ENCODE measurements around the gene KDM4B.
A peak's percentile ranks its signal among the peaks of the same experiment; 100 is the strongest.

KDM4B gene

DNA sequence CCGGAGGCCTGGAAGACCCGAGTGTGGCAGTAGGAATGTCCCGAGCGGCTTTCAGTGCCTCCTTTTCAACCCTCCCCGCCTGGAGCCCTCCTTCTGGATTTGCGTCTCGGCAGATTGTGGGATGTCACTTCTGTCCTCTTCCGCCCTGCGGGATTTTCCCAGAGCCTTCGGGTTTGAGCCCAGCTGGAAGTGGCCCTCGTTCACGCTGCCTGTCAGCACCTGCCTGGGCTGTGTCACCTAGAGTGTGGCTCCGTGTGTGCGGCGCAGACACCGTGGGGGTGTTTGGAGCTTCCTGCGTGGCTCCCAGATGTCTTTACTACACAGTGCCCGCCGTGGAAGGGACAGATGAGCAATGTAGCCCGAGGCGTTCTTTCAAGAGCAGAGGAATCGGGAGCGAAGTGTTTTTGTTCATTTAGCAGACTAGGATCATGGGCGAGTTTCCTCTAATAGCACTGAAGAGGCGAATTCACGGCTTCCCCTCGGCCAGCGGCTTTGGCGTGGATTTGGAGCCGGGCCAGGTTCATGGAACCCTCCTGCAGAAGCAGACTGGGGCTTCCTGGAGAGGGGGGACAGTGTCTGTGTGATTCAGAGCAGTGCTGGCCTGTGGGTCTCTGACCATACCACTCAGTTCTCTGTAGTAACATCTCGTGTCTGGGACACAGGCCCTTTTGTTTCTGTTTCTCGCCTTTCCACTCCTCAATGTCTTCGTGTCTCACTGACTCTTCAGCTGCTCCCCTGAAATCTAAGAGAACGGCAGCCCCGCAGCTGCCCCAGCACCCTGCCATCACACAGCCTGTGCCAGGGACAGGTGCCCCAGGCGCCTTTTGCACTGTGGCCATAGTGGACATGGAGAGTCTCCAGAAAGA, 68.0 kb downstream of the KDM4B start:
- DNase-seq, result peak; percentile 56

DNA sequence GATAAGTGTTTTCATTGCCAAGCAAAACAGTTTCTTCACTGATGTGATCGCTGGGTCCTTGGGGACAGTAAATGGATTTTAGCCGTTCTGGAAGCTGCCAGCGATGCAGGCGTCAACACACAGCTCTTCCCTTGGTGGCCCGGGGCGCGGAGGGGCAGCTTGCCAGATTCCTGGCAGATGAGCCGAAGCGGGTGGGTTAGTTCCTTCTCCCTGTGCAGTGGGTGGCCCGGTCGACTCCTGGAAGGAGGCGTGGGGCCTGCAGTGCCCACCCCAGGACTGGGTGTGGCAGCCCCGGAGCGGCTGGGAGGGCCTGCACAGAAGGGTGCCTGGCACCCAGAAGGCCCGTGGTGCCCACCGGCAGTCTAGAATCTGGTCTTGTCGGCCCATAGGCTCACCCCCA, 69.0 kb downstream of the KDM4B start:
- peak; percentile 26 for DNase-seq

DNA sequence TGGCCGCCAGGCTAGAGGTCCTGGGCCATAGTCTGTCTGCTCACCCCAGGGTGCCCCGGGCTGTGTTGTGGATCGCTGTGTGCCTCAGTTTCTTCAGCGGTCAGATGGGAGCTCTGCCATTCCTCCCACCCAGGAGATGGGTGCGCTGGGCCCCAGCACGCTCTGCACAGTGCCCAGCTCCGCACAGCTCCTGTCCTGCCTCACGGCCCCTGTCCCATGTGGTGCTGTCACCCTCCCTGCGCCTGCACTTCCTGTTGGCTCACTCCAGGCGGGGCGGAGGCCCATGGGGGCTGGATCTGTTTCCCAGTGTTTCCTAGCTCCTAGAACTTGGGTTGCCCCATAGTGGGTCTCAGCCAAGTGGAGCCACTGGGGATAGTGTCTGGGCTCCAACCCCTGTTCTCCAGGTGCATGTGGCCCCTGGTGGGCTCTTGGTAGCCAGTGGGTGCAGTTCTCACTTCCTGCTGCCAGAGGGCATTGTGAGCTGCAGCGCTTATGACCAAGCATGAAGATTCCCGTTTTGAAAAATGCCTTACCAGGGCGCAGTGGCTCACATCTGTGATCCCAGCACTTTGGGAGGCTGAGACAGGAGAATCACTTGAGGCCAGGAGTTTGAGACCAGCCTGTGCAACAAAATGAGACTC, 69.8 kb downstream of the KDM4B start:
- DNase-seq, result peak; percentile 34

DNA sequence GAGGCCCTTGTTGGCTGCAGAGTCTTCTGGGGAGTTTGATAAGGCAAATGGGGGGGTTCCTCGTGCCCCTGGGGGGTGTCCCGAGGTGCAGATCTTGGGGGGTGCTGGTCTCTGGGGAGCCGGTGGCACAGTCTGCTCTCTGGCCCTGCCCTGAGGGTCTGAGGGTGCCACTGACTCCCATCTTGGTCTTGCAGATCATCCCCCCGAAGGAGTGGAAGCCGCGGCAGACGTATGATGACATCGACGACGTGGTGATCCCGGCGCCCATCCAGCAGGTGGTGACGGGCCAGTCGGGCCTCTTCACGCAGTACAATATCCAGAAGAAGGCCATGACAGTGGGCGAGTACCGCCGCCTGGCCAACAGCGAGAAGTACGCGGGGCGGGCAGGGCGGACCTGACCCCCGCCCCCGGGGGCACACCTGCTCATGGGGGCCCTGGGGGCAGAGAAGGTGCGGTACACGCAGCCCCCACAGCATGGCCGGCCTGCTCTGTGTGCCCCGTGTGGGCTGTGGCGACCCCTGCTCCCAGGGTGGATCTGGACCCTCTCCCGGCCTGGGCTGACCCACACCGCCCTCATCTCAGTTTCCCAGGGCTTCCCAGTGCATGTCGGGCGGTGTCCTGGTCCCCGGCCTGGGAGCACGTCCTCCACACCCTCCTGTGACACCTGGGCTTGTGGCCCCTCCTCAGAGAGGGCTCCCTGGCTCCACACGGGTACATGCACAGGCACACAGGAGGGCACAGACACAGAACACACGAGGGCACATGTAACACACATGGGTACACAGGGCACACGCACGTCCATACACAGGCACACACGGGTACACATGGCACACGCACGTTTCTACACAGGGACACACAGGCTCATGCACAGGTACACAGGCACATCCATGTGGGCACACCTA, 71.0 kb downstream of the KDM4B start:
- DNase-seq, result no peak

DNA sequence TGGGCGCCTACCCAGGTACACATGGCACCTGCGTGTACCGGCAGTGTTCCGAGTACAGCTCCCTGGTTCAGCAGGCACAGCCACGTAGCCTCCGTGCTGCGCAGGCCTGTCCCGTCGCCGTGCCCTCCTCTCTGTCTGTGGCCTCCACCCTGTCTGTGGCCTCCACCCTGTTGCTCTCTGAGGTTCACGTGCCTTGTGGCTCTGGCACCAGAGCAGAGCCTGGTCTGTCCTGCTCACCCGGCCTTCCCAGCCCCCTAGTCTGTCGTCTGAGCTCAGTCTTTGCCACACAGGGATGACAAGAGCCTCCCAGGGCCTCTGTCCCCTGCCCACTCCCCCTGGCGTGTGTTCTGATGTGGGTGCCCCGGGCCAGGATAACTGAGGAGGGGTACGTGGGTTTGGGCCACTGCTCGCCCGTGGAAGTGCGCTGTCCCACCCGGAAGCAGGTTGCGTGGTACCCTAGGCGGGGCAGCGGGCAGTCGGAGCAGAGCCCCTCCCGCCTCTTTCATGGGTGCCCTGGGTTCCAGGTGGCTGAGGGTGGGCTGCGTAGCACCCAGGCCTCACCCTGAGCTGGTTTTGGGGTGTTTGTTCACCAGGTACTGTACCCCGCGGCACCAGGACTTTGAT, 71.7 kb downstream of the KDM4B start:
- DNase-seq, result no peak

DNA sequence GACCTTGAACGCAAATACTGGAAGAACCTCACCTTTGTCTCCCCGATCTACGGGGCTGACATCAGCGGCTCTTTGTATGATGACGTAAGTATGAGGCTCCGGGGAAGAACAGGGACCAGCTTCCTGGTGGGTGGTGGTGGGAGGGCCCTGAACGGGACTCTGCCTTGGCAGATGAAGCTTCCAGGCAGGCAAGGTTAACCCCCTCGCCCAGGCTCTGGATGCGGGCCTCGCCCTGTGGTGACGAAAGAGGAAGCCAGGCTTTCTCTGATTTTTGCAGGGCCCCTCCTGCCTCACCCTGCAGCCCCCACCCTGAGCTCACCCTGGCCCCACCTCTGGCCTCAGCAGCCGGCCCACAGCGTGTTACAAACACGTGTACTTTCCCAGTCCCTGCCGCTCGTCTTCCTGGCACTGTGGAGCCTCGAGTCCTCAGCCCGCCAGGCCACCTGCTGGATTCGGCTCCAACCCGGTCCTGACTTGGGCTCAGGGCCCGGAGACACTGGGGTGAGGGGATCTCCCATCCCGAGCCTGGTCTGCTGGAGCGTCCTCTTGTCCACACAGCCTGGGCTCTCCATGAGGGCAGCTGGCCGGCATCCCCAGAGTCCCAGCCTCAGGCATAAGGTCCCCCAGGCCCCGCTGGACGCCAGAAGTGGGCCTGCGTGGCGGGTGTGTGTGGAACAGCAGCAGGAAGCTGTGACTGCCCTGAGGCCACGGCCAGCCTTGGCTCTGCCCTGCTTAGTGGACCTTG, 72.4 kb downstream of the KDM4B start:
- no peak for DNase-seq

DNA sequence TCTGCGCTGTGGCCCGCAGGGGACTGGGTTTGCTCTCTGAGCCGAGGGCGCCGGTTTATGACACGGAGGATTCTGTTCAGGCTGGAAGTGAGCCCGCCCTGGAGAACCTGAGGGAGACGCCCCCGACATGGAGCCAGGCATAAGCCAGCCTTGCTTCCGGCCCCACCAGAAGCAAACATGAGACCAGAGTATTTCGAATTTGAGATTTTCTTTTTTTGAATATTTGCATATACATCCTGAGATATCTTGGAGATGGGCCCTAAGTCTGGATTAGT, 72.9 kb downstream of the KDM4B start:
- DNase-seq, result no peak

DNA sequence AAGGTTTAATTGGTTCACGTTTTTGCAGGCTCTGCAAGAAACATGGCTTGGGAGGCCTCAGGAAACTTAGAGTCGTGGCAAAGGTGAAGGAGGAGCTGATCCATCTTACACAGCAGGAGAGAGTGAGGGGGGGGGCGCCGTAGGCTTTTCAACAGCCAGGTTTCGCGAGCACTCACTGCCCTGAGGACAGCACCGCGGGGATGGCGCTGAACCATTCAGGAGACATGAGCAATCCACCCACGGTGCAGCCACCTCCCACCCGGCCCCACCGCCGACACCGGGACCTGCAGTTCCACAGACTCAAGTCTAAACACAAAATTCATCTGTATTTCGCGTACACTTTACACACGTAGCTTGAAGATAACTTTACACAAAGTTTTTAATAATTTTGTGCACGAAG, 73.6 kb downstream of the KDM4B start:
- DNase-seq, result no peak

DNA sequence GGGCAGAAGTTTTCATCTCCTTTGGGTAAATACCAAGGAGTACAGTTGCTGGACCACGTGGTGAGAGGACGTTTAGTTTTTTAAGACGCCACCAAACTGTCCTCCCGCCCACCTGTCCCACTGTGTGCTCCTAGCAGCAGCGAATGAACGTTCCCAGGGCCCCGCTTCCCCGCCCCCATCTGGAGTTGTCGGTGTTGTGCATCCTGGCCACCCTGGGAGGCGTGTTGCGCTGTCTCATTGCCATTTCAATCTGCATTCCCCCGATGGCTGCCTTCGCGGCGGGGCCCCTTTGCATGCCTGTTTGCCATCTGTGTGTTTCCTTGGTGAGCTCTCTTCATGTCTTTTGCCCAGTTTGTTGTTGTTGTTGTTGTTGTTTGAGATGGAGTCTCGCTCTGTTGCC, 76.1 kb downstream of the KDM4B start:
- DNase-seq, result no peak

DNA sequence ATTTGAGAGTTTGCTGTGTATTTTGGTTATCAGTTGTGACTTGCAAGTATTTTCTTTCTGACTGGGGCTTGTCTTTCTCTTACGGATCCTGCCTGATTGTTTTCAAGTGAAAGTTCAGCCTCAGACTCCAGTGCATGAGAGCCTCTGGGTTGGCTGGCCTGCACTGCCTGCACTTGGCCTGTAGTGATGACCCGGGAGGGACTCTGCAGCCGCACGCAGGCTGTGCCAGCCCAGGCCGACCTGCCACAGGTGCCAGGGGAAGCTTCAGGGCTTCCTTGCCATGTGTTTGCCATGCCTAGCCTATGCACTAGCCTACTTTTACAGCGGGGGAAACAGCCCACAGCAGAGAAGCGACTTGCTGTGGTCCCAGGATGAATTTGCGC, 77.0 kb downstream of the KDM4B start:
- DNase-seq, result no peak

DNA sequence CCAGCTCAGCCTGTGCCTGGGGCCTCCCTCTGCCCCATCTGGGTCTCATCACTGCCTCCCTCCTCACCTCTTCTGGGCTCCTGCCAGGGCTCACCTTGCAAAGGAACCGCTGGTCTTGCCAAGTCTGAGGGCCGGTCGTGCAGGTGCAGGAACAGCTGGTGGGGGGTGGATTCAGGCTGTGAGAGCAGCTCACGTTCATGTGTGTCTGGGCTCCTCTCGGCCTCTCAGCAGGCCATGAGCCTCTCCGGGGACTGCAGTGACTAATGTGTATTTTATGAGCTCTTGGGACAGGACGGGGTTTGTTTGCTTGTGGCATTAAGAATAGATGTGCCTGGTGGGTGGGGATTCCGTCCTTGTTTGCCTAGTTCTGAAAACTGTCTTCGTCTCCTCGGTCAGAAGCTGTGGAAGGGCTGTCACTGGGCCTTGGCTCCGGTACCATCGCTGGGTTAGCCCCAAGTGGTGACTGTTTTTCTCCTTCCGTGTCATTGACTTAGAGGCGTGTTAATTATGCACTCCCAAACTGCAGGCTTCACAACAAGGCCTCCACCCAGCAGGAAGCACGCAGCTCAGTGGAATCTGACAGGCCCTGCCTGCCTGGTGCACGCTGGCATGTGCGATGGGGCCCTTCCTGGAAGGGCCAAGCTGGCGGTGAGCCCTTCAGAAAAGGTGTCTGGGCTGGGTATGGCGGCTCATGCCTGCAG, 77.6 kb downstream of the KDM4B start:
- DNase-seq, result peak; percentile 24

DNA sequence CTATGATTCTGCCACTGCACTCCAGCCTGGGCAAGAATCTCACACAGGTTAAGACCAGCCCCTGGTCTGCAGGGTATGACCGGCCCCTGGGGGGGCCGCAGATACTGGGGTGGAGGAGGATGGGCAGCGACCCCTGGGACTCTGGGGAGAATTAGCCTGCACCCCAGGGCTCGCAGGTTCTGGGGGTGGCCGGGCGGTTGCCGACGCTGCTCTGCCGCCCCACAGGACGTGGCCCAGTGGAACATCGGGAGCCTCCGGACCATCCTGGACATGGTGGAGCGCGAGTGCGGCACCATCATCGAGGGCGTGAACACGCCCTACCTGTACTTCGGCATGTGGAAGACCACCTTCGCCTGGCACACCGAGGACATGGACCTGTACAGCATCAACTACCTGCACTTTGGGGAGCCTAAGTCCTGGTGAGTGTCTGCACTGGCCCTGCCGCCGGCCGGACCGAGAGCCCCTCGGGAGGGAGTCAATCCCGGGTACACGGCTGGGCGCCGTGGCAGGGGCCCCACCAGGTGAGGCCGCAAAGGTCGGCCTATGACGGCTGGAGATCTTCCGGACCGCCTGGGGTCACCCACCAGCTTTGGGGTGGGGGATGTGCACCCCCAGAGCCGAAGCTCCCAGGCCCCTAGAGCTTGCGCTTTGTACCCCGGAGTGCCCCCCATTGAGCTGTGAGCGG, 78.5 kb downstream of the KDM4B start:
- no peak for DNase-seq

DNA sequence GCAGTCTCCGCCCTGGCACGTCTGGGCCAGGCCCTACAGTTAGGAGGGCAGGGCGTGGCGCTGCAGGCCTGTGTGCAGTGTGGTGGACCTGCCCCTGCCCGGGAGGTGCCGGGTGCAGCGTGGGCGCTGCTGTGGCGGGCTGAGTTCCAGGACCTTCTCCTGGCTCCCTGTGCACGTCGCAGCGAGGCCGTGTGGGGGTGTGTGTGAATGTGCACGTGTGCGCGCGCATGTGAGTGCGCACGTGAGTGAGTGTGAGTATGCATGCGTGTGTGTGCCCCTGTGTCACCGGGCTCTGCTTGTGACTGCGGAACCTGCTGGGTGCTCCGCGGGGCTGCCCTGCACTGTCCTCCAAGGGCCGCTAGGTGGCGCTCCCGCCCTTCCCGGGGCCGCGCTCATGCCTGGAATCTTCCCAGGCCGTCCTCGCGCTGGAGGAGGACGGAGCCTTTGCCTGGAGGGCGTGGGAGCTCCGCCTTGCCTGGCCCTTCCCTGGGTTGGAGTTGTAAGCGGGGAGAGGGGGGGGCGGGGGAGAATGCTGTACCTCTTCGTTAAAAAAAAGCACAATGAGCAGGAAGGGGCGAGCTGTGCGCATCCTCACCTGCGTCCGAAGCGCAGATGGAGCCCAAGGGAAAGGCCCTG, 79.3 kb downstream of the KDM4B start:
- peak; percentile 76 for DNase-seq

DNA sequence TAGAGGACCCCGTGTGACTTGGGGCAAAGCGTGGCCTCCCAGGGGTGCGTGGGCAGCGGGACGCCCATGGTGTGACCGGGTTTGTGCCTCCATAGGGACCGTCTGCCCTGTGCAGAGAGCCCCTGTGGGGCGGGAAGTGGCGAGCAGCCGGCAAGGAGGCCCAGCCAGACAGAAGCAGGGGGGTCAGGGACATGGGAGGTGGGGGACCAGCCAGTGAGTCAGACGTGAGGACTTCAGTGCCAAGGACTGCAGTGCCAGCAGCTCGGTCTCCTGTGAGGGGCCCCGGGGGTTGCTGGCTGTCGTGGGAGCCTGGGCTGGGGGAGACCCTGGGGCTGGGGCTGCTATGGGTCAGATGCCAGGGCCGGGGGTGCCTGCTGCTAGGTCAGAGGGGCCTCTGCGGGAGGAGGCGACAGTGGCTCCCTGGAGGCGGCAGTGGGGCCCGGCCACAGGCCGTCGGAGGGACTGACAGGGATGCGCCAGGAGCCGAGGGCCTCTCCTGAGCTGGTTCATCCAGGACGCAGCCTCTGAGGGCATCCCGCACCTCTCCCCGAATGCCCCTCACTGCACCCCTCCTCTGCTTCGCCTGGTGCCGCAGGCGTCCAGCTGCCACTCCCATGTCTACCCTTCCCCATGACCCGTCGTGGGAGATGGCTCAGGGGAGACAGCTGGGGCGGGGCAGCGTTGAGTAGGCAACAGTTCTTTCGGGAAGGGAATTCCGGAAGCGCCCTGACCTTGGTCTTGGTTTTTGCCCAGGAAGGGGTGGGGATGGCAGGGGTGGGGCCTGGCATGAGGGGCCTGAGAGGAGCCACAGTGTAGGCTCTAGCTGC, 80.0 kb downstream of the KDM4B start:
- peak; percentile 74 for DNase-seq

DNA sequence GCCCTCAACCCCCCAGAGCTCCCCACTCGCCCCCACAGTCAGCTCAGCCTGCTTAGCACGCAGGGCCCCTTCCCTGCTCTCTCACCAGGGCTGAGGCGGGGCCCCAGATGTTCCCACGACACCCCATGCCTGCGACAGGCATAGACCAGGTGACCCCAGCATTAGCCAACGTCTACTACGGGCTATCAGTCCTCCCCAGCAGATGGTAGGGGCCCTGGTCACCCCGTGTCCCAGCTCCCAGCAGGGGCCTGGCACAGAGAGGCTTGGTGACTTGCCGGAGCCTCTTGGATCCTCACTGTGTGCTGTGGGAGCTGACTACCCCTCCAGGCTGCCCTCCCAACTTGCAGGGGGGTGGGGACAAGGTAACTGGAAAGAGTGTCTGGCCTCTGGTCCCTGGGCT, 80.6 kb downstream of the KDM4B start:
- no peak for DNase-seq

DNA sequence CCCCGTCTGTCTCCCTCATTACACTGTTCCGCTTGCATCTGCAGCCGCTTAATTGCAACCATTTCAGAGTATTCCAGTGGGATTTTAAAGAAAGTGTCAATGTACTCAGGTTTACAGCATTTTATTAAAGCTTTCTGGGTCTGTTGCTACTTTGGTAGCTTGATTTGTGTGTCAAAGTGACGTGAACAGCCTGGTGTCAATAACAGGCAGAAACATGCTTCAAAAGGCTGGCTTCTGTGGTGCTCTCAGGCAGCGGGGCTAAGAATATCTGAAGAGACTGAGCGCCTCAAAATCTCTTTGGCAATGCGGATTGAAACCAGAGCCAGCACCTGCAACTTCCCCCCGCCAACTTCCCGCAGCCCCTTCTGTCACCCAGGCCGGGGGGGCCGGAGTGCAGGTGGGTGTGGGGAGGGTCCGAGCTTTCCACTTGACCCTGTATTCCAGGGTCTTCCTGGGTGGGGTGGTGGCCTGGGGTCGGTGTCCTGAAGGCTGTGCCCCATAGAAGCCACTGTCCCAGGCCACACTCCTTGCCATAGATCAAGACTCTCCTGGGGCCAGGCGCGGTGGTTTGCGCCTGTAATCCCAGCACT, 81.2 kb downstream of the KDM4B start:
- no peak for DNase-seq

DNA sequence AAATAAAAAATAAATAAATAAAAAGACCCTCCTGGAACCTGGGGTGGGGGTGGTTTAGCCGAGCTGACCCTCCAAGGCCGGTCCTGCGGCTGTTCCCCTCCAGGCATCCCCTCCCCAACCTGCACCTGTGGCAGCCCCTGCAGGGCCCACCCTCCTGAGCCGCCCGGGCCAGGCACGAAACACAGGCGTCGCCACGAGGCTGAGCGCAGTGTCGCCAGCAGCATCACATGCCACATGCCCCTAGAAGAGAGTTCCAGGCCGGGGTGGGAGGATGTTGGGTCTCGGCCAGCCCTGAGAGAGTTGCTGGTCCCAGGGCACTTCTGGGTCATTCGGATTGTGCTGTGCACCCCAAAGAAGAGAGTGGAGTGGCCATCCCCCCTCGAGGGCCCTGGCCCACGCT, 82.0 kb downstream of the KDM4B start:
- no peak for DNase-seq

DNA sequence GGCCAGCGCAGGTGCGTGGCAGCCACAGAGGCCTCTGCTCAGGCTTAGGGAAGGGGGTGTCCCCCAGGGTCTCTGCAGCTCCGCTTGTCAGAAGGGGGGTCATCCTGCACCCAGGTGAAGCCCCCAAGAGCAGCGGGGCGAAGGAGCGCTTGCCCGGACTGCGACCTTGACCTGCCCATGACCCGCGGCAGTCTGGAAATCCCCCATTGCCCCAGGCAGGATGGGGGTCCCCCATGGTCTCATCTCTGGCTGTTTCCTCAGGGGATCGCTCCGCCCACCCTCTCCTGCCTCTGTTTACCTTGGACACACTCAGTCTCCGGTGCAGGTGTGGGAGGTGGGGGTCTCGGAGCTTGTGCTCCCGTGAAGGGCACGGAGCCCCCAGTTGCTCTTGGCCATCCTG, 82.7 kb downstream of the KDM4B start:
- DNase-seq, result no peak

DNA sequence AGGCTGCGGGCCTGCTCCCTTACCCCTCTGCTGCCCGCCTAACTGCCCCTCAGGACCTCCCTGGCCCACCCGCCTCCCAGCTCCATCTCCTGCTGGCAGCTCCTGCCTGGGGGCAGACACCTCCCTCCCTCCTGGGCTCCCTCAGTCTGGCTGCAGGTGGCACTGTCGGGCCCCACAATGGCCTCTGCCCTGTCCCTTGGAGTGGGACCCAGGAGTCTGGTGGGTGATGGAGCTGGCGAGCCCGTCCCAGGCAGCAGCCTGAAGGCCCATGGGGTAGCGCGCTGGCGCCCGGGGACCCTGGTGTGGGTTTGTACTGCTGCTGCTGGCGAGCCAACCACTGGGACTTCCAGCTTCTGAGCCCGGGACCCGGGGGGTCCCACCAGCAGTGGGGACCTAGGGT, 83.6 kb downstream of the KDM4B start:
- DNase-seq, result no peak
